ENCODE data around the gene KRTAP5-3.

DNA sequence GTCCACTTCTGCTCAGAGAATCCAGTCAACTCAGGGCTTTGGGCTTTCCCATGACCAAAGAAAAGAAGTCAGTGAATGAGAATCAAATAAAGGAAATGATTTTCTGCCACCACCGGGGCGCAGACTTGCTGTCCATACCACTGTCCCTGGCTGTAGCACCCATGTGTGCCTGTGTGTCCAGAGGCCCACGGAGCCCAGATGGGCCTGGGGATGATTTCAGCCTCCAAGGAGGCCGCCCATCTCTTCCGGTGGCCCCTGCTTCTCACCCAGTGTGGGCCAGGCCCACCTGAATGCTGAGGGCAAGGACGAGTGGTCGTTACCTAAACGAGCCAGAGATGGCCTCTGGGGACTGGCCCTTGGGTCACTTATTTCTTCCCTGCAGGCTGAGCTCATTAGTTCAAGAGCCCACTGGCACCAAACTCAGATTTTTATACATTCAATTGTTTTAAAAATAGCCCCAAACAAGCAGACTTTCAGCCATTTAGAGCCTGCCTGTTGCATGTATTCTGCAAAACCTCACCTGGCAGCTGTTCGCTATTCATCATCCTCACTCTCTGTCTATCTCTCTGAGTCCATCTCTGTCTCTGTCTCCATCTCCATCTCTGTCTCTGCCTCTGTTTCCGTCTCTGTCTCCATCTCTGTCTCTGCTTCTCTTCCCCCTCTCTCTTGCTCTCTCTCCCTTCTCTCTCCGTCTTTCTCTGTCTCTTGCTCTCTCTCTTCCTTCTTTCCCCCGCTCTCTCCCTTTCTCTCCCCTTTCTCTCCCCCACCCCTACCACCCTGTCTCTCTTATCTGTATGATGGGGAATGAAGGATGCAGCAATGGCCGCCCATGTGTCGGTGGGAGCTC, 45.5 kb upstream of the KRTAP5-3 start:
- TF ChIP-seq, protein P1, sequence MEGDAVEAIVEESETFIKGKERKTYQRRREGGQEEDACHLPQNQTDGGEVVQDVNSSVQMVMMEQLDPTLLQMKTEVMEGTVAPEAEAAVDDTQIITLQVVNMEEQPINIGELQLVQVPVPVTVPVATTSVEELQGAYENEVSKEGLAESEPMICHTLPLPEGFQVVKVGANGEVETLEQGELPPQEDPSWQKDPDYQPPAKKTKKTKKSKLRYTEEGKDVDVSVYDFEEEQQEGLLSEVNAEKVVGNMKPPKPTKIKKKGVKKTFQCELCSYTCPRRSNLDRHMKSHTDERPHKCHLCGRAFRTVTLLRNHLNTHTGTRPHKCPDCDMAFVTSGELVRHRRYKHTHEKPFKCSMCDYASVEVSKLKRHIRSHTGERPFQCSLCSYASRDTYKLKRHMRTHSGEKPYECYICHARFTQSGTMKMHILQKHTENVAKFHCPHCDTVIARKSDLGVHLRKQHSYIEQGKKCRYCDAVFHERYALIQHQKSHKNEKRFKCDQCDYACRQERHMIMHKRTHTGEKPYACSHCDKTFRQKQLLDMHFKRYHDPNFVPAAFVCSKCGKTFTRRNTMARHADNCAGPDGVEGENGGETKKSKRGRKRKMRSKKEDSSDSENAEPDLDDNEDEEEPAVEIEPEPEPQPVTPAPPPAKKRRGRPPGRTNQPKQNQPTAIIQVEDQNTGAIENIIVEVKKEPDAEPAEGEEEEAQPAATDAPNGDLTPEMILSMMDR (conservative IDR thresholded peaks at IDR 0.05; ENCODE audit: low read length), result no peak; the same call in 1 of the 2 replicates
- TF ChIP-seq EZH2phosphoT487 (IDR thresholded peaks at IDR 0.05; ENCODE audit: borderline replicate concordance), result no peak

All from Loucy (cell line).